ENCODE results near the gene CEP128.

The CEP128 gene

DNA sequence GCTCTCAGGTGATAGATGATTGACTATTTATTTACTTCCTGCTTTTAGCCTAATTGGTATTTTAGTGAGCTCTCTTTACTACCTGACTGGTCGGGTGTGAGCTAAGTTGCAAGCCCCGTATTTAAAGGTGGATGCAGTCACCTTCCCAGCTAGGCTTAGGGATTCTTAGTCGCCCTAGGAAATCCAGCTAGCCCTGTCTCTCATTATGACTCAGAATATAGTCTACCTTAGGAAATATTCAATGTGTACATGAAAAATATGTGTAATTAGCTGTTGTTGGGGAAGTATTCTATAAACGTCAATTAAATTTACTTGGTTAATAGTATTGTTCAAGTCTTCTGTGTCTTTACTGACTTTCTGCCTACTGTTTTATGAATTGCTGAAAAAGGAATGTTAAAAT is 423.4 kb downstream of the CEP128 start:
- no peak for DNase-seq (ENCODE audit: low read depth, low spot score)
- H3K27ac ChIP-seq: no peak overlapping the region

DNA sequence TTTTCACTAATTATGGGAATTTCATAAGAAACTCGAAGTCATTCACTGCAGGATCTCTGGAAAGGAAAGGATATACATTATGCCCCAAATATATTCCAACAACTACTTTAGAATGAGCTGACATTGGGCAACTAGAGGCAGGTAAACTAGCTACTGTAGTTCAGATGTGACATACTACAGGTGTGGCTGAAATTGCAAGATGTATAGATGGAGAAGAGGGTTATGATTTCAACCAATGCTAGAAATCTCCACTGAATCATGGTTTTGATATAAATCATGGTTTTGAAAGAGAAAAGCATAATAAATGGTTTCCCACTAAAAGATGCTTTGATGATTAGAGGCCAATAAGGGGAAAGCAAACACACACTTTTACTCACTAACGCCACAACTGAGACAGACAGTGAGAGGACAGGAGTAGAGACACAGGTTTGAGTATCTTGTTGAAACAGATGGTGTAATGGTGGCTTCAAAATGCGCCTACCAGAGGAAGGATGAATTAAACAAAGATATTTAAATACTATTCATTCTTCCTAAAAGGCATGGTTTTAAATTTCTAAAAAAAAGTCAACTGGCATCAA is 434.2 kb downstream of the CEP128 start:
- DNase-seq (ENCODE audit: low read depth, low spot score): no peak
- H3K27ac ChIP-seq: no peak overlapping the region

- DNase-seq (ENCODE audit: low read depth, low spot score): no peak
- H3K27ac ChIP-seq: no peak overlapping the region
These were observed 436.8 kb downstream of the CEP128 start for GRCh38 chr14:80504781-80505180.

- DNase-seq (ENCODE audit: low read depth, low spot score): no peak
- H3K27ac ChIP-seq: no peak overlapping the region
These were observed 443.0 kb downstream of the CEP128 start for GRCh38 chr14:80498533-80498932.

GRCh38 chr14:80496090-80496489 is 445.4 kb downstream of the CEP128 start:
- no peak overlapping the region for H3K27ac ChIP-seq
- no peak for DNase-seq (ENCODE audit: low read depth, low spot score)

DNA sequence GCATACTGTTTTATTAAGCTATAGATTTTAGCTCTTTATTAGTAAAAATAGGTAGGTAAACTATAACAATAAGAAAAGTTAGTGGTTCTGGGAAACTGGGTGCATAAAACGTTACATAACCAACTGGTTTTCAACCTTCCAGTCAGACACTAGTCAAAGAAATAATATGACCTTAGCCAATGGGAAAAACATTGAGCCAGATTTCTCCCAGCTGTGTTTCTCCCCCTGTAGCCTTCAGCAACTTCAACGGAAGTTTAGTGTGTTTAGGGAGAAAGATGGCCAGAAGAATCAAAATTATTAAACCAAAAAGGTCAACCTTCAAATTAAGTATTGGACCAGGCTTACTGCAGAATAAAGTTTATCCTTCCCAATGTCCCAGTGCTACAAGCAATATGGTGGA is 446.8 kb downstream of the CEP128 start:
- no peak overlapping the region for H3K27ac ChIP-seq
- DNase-seq (ENCODE audit: low read depth, low spot score): no peak

DNA sequence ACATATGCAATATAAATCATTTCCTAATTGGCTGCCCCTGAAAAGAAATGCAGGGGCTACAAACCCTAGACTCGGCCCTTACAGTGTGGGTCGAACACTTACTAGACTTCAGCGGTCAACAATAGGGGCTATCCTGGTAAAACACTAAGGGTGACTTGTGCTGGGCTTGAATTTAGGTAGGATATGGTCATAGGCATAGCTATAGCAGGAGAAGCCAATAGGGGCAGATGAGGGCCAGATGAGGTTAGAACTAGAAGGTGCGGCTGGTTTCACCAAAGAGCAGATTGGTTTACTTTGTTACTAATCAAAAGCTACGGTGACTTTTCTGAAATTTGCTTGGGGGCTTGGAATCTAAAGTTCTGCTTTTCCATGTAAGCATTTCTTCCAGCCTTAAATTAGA is 447.9 kb downstream of the CEP128 start:
- no peak overlapping the region for H3K27ac ChIP-seq
- DNase-seq (ENCODE audit: low read depth, low spot score): no peak

GRCh38 chr14:80491650-80492049 is 449.9 kb downstream of the CEP128 start:
- no peak overlapping the region for H3K27ac ChIP-seq
- no peak for DNase-seq (ENCODE audit: low read depth, low spot score)

DNA sequence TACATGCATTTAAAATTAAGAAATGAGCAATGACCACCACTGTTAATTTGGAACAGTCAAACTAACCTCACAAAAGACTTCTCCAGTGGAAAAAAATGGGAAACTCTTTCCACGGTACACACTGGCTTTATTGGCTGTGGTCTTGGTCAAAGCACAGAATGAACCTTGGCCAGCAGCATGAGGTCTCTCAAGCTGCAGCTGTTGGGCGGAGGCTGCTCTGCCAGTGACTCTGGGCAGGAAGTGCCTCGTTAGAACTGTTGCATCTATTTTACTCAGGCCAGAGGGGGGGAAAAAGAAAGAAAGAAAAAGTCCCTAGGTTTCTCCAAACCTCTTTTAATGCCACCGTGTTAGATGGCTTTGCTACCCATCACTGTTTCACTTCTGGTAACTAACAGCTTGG is 450.4 kb downstream of the CEP128 start:
- no peak for DNase-seq (ENCODE audit: low read depth, low spot score)

GRCh38 chr14:80489513-80489912 is 452.0 kb downstream of the CEP128 start:
- H3K27ac ChIP-seq: no peak overlapping the region
- DNase-seq (ENCODE audit: low read depth, low spot score): no peak

More for the DNA sequence above, 450.4 kb downstream of the CEP128 start:
- no peak overlapping the region for H3K27ac ChIP-seq

GRCh38 chr14:80485764-80486163 is 455.8 kb downstream of the CEP128 start:
- no peak for DNase-seq (ENCODE audit: low read depth, low spot score)
- H3K27ac ChIP-seq: no peak overlapping the region

GRCh38 chr14:80483331-80483730 is 458.2 kb downstream of the CEP128 start:
- DNase-seq (ENCODE audit: low read depth, low spot score): no peak
- H3K27ac ChIP-seq: no peak overlapping the region

GRCh38 chr14:80477388-80478160 is 464.0 kb downstream of the CEP128 start:
- H3K27ac ChIP-seq: no peak overlapping the region
- DNase-seq (ENCODE audit: low read depth, low spot score): no peak

DNA sequence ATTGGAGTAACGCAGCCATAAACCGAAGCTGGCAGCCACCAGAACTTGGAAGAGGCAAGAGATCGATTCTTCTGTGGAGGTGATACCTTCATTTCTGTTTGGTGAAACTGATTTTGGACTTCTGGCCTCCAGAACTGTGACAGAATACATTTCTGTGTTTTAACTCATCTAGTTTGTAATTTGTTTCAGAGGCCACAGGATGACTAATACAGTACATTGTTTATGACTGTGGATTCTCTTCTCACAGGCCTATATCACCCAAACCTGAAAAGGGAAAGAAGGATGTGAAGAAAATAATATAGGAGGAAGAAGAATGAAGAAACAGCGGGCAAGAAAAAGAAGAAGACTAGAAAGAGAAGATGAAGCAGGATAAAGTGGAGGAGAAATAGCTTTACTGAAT is 466.5 kb downstream of the CEP128 start:
- no peak for DNase-seq (ENCODE audit: low read depth, low spot score)
- no peak overlapping the region for H3K27ac ChIP-seq

DNA sequence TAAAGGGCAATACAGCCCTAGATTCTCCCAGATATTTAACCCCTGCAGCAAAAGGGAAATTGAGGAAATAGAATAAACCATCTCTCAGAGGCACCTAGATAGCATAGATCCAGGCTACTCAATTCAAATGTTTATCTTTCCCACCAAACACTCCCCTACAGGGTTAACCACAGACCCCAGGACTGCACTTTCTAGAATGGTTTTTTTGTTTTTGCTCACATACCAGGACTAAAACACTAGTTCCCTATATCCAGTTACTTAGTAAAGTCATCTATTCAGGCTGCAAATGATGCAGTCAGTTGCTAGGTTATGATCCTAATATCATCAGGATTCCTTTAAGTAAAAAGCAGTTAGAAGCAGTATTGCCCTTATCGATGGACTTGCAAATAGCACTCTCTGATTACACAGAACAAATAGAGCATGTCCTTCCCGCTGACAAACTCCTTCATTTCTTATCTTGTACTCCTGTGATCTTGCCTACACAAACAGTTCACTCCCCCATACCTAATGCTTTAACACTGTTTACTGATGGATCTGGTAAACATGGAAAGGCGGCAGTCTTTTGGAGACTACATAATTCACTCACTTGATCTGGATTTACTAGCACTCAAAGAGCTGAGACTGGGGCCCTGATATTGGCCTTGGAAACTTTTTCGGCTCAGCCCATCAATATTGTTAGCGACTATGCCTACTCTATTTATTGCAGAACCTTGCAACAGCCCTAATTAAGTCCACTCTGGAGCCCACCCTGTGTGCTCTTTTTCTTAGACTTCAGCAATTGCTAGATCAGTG is 473.0 kb downstream of the CEP128 start:
- no peak overlapping the region for H3K27ac ChIP-seq

DNA sequence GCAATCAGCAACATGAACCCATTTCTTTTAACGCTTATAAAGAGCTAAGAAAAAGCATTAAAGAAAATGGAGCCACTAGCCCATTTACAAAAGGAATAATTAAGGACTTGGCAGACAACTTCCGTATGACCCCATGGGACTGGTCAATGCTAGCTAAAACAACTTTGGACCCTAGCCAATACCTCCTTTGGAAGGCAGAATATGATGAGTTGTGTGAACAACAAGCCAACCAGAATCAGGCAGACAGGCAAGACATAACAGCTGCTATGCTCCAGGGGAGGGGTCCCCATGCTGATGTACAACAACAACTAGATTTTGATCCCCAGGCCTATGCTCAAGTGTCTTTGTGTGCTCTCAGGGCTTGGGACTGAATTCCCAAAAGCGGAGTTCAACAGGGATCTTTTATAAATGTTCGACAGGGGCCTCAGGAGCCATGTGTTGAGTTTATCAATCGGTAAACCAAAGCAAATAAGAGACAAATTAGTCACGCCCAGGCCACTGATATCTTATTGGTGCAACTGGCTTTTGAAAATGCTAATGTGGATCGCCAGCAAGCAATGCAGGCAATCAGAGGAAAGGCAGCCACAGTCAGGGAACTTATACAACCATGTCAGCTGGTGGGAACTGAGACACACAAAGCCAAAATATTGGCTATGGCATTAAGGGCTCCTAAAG is 475.9 kb downstream of the CEP128 start:
- no peak for DNase-seq (ENCODE audit: low read depth, low spot score)
- no peak overlapping the region for H3K27ac ChIP-seq

More for the DNA sequence above, 473.0 kb downstream of the CEP128 start:
- DNase-seq (ENCODE audit: low read depth, low spot score): no peak

GRCh38 chr14:80464531-80465149 is 476.9 kb downstream of the CEP128 start:
- no peak overlapping the region for H3K27ac ChIP-seq
- no peak for DNase-seq (ENCODE audit: low read depth, low spot score)

- no peak for DNase-seq (ENCODE audit: low read depth, low spot score)
- H3K27ac ChIP-seq: no peak overlapping the region
These were observed 485.3 kb downstream of the CEP128 start for GRCh38 chr14:80456209-80456608.

DNA sequence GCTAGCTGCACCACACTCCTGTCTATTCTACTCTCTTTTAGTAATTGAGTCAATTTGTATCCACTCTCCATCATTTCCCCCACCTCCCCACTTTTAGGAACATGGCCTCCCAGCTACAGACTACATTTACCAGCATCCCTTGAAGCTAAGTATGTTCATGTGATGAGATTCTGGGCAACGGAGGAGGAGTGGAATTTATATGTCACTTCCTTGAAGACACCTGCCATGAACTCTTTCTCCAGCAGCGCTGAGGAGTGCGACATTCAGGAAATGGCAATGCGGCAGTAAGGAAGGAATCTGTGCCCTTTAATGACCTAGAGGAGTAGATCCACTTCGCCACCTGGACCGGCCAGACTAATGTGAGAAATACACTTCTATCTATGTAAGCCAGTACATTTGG is 486.5 kb downstream of the CEP128 start:
- DNase-seq (ENCODE audit: low read depth, low spot score): no peak
- no peak overlapping the region for H3K27ac ChIP-seq

- DNase-seq (ENCODE audit: low read depth, low spot score): no peak
- no peak overlapping the region for H3K27ac ChIP-seq
These were observed 493.3 kb downstream of the CEP128 start for GRCh38 chr14:80448267-80448666.
